DMS79 treated with DMSO at 0.1 percent for 48 hours (cell line): ENCODE measurements around the gene WFDC10A.
"Not testable (repeated sequence)": the region's sequence is repeated elsewhere in the genome, so short reads cannot be mapped to it uniquely, and the experiment has no call there.

Experiments
- DNase-seq: peaks from one replicate; lab custom pipeline; 2025; lab: John Stamatoyannopoulos, UW

The WFDC10A gene

DNA sequence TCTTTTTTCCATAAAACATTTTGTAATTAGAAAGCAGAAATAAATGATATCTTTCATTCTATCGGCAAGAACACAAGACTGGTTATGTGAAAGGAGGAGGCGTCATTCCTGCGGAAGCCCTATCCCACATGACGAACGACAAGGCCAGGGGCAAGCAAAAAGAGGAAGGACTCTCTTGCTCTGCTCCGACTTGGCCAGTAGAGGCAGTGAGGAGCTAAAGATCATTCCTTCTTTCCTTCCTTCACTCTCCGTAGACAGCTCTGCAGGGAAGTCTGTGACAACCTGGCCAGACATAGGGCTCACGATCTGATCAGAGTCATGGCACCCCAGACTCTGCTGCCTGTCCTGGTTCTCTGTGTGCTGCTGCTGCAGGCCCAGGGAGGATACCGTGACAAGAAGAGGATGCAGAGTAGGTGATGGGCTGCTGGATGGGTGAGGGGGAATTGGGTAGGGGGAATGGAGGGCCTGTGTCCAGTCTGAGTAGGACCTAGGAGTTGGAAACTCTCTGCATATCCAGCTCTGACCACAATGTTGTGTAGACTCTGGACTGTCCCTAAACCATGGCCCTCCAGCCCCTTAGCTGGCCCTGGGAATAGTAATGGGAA is at the start of gene WFDC10A:
TSS of gene WFDC10A (plus strand) at position 244 of the 605 bp plus-strand sequence. CDS start at position 319, 75 bp downstream.
- no peak for DNase-seq

DNA sequence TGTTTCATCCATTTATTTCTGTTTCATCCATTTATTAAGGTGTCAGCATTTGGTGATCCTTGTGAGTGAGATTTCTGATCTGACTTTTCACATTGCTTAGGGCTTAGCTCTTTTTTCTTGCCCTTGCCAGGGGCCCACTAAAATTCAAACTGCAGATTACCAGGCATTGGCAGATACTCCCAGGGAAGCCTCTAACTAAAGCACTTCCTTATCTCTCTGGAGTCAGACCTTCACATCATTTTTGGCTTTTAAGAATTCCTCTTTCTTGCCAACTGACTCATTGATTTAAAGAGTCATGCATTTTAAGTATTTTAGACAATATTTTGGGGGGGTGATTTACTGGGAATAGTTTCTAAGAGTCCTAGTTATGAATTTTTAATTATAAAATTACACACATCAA is 47.8 kb upstream of the WFDC10A start:
- DNase-seq: no peak

DNA sequence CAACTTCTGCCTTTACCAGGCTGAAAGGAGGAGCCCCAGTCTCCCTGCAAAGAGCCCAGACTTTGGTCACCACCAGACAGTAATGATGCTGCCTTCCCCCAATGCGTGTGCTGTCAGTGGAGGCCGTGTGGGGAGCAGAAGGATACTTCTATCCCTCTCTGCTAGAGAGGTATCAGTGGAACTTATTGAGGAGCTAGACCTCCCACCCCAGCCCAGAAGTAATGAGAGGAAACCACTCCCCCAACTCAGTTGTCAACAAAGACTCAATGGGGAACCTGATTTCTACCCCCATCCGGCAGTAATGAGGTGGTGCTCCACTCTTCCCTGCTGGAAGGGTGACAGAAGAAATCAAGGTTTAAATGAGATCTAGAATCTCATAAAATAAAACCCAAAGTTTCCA is 46.0 kb upstream of the WFDC10A start:
- DNase-seq: no peak

DNA sequence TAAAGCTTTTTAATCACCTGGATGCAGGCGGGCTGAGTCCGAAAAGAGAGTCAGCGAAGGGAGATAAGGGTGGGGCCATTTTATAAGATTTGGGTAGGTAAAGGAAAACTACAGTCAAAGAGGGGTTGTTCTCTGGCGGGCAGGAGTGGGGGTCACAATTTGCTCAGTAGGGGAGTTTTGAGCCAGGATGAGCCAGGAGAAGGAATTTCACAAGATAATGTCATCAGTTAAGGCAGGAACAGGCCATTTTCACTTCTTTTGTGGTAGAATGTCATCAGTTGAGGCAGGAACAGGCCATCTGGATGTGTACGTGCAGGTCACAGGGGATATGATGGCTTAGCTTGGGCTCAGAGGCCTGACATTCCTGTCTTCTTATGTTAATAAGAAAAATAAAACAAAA is 45.2 kb upstream of the WFDC10A start:
- not testable (repeated sequence) for DNase-seq

DNA sequence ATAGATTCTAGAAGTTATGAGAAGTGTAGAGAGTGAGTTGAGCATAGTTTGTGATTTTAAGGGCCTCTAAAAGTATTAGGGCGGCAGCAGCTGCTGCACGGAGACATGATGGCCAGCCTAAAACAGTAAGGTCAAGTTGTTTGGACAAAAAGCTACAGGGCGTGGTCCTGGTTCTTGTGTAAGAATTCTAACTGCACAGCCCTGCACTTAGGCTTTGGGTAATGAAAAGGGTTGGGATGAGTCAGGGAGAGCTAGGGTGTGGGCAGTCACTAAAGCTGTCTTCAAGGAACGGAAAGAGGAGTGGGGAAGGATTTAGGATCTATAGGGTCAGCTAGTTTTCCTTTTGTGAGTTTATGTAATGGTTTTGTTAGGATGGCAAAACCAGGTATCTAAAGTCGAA is 43.6 kb upstream of the WFDC10A start:
- DNase-seq: not testable (repeated sequence)

DNA sequence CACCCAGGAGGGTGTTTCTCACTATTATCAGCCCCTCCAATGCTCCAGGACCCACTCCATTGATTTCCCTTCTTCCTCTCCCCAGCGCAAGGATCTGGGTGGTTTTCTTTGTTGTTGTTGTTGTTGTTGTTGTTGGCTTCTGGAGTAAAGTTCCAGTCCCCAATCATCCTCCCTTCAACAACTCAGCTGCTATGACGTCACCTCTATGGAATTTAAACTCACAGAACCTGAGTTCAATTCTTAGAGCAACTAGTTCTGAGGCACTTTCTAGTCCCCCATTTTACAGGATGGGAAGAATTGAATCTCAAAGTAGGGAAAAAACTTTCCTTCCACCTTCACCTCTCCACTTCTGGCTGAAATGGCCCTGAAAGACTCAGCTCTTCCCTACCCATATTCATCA is 40.7 kb upstream of the WFDC10A start:
- no peak for DNase-seq

DNA sequence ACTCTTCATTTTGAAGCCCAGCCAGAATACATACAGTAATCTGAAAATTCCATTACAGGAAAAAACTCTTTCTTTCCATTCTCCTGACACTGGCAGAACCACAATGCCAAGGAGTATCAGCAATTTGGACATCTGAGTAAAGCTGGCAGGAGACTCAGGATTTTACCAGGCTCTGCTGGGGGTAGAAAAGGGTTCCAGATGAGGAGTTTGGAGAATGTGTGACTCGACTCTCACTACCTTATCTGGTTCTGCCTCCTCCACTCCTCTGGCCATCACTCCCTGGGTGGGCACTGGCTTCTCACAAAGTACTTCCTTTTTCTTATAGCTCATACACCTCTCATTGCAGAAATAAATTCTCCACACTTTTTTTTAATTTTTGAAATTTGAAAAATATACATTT is 39.8 kb upstream of the WFDC10A start:
- DNase-seq: no peak

DNA sequence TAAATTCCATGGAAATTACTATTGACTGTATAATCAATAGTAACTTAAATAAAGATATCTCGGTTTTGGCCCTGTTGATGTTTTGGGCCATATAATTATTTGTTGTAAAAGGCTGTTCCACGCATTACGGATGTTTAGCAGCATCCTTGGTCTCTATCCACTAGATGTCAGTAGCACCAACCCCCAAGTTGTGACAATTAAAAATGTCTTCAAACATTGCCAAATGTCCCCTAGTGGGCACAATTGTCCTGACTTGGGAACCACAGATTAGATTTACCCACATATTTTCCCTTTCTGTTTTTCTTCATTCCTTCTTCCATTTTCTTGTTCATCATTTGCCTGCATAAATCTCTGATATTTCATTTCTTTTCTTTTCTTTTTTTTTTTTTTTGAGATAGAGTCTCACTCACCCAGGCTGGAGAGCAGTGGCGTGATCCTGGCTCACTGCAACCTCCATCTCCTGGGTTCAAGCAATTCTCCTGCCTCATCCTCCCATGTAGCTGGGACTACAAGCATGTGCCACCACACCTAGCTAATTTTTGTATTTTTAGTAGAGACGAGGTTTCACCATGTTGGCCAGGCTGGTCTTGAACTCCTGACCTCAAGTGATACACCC is 36.9 kb upstream of the WFDC10A start:
- no peak for DNase-seq

DNA sequence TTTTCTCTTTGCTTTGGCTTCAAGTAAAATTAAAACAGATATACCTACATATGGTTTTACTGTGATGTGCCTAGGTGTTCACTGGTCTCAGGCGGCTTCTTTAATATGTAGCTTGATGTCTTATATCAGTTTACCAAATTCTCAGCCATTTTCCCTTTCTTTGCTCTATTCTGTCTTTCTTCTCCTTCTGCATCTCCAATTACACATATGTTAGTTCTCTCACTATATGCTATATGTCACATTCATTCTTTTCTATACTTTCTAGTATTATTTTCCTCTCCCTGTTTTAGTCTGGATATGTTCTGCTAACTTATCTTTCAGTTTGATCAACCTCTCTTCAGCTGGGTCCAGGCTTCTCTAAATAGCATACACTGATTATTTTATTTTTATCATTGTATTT is 36.0 kb upstream of the WFDC10A start:
- DNase-seq: no peak

DNA sequence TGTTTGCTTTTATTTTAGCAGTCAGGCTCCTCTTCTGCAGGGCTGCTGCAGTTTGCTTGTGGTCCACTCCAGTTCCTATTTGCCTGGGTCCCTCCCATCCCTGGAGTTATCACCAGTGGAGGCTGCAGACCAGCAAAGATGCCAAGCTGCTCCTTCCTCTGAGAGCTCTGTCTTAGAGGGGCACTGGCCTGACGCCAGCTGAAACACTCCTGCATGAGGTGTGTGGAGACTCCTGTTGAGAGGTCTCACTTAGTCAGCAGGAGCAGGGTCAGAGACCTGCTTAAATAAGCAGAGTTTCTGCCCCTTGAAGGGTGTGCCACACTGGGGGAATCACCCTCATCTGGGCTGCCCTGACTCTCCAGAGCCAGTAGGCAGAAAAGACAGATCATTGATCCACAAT is 34.3 kb upstream of the WFDC10A start:
- DNase-seq: no peak

DNA sequence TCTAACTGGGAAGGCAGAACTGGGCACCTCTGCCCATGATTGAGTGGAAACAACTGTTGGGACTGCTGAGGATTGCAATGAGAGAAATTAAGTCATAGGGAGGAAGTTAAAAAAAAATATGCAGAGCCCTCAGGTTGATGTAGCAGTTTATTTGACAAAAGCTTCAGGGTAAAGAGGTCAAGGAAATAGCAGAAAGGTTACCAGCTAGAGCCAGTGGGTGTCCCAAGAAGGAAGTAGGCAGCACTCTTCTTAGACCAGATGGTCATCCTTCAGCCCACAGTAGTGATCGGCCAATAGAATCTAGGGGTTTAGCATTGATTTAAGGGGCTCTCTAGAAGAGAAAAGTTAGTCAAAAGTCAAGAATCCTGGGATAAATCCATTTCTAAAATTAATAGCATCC is 21.7 kb upstream of the WFDC10A start:
- no peak for DNase-seq

DNA sequence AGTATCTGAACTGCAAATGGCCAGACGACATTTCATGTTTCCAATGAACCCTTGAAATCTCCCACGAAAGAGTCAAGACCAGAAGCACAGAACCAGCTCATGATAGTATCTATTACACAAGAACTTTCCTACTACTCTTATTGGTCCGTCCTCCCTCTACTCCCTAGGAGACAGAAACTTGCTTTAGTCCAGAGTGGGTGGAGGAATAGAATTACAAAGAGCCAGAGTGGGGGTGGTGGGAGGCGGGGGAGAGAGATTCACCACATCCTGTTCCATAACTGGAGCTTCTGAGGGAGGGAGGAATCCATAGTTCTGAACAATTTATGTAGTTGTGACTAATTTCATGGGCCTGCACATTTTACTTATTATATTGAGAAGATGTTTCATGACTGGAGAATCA is 18.5 kb upstream of the WFDC10A start:
- no peak for DNase-seq

DNA sequence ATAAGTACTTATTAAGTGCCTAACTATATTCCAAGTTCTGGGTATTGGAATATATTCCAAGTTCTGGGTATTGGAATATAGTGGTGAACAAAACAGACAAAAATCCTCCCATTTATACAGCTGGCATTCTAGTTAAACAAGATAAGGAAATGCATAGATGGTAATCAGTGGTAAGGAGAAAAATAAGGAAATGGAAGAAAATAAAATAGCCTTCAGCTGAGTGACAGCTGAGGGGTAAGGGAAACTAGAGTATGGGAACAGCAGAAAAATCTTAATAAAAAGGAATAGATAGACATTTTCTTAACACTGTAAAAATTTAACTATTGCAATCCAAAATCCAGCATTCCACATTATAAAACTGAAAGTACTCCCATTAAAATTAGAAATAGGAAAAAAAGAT is 17.2 kb upstream of the WFDC10A start:
- DNase-seq: no peak

DNA sequence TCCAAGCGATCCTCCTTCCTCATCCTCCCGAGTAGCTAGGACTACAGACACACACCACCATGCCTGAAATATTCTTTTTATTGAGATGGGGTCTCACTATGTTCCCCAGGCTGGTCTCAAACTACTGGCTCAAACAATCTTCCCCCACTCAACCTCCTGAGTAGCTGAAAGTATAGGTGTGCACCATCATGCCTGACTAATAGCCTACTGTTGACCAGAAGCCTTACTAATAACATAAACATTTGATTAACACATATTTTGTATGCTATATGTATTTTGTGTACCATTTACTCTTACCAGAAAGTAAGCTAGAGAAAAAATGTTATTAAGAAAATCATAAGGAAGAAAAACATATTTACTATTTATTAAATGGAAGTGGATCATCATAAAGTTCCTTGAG is 11.9 kb upstream of the WFDC10A start:
- DNase-seq: no peak

DNA sequence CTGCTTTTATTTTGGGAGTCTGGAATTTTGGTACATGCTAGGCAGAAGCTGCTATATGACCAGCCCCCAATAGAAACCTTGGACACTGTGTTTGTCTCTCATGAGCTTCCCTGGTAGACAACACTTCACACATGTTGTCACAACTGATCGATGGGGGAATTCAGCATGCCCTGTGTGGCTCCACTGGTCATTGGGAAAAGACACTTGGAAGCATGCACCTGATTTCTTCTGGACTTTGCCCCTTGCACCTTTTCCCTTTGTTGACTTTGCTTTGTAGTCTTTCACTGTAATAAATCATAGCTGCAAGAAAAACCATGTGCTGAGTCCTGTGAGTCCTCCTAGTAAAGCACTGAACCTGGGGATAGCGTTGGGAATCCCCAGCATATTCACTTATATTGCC is 7.9 kb upstream of the WFDC10A start:
- no peak for DNase-seq

DNA sequence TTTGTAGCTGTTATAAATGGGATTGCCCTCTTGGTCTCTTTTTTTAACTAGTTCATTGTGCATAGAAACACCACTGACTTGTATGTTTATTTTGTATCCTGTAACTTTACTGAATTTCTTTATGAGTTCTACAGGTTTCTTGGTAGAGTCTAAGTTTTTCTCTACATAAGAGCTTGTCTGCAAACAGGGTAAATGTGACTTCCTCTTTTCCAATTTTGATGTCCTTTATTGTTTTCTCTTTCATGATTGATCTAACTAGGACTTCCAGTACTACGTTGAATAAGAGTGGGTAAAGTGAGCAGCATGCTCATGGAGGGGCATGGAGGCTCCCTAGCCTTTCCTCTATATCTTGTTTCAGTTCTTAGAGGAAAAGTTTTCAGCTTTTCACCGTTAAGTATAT is 3.0 kb upstream of the WFDC10A start:
- no peak for DNase-seq

DNA sequence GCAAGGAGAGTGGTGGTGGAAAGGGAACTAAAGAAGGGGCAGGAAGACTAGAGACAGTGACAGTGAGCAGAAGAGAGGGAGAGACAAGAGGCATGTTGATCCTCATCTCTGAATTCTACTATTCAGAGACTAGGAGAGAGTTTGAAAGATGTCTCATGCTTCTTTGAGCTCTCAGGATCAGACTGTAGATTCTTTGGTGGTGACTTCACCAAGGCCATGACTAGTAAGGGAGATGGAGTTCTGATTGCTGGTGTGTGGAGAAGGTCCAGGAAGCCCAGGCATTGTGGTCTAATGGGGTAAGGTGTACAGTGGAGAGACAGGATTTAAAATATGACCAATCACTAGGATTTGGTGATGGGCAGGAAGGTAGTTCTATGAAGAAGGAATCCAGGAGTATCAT is 832 bp downstream of the WFDC10A start:
- DNase-seq: no peak

DNA sequence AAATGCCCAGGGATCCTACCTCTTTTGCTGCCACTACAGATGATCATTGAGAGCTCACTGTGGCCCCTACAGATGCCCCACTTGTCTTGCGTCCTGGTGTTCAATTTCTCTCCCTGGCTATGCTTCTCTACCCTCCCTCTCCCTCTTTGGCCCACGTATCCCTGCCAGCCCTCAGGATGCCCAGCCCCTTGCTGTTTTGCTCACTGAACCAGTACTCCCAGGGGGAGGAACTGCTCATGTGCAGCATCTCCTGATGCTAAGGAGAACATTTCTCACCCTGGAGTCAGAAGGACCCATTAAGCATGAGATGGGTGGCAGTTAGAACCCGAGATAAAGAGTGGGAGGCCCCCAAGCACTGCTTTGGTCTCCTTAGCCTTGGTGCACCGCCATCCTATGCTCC is 1.6 kb downstream of the WFDC10A start, which contains the start of gene WFDC9:
TSS of gene WFDC9 (minus strand) at position 101 of the 400 bp plus-strand sequence. CDS start 21,103 bp downstream, outside the sequence.
- no peak for DNase-seq

DNA sequence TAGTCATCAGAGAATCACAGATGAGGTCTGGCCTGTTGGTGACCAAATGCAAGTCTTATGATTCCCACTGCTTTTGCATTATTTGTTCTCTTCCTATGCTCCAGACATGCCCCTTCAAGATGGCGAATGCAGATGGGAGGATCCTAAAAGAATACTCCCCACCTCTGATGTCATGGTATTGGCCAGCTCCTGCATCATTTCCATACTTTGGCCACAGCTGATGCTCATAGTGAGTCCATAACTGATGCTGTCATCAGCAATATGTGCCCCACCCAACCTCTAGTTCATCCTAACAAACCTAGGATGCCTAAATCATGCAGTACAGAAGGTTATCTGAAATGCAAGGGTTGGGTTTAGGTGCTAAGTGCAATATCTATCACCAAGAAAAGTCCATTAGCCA is 7.0 kb downstream of the WFDC10A start:
- DNase-seq: no peak

DNA sequence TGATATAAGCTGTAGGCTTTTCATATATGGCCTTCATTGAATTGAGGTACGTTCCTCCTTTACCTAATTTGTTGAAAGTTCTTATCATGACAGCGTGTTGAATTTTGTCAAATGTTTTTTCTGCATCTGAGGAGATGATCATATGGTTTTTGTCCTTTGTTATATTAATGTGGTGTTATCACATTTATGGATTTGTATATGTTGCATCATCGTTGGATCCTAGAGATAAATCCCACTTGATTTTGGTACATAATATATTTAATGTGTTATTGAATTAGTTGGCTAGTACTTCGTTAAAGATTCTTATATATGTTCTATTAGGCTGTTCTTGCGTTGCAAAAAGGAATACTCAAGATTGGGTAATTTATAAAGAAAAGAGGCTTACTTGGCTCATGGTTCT is 10.1 kb downstream of the WFDC10A start:
- no peak for DNase-seq

DNA sequence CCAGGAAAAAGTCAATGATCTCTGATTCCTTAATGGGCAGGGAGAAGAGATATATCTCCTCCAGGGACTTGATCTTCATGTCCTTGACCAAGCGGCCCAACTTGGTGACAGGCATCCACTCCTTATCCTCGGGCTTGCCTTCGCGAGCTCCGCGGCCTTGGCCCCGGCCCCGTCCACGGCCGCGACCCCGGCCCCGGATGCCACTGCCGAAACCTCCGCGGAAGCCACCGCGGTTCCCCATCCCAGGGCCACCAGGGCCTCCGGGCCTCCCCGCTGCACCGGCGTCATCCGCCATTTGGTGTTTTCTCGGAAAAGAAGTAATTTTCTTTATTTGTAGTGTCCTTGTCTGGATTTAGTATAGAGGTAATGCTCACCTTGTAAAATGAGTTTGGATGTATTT is 11.5 kb downstream of the WFDC10A start:
- DNase-seq: not testable (repeated sequence)

DNA sequence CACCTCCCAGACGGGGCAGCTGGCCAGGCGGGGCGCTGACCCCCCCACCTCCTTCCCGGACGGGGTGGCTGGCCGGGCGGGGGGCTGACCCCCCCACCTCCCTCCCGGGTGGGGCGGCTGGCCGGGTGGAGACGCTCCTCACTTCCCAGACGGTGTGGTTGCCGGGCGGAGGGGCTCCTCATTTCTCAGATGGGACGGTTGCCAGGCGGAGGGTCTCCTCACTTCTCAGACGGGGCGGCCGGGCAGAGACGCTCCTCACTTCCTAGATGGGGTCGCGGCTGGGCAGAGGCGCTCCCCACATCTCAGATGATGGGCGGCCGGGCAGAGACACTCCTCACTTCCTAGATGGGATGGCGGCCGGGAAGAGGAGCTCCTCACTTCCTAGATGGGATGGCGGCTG is 16.3 kb downstream of the WFDC10A start:
- DNase-seq: not testable (repeated sequence)

DNA sequence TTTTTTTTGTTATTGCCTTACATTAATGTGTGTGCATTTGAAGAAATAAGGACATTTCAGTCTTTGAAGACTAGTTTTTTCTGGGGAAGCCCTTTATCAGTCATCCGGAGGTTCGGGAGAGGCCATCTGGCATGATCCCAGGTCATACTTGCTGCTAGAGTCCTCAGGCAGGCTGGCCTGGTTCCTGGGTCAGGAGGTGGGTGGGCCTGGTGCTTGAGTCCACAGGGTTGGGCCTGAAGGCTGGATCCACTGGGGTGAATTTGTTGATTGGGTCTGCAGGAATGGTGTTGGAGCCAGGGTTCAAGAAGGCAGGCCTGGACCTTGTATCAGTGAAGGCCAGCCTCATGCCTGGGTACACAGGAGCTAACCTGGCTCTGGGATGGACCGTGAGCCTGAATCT is 17.3 kb downstream of the WFDC10A start:
- no peak for DNase-seq

DNA sequence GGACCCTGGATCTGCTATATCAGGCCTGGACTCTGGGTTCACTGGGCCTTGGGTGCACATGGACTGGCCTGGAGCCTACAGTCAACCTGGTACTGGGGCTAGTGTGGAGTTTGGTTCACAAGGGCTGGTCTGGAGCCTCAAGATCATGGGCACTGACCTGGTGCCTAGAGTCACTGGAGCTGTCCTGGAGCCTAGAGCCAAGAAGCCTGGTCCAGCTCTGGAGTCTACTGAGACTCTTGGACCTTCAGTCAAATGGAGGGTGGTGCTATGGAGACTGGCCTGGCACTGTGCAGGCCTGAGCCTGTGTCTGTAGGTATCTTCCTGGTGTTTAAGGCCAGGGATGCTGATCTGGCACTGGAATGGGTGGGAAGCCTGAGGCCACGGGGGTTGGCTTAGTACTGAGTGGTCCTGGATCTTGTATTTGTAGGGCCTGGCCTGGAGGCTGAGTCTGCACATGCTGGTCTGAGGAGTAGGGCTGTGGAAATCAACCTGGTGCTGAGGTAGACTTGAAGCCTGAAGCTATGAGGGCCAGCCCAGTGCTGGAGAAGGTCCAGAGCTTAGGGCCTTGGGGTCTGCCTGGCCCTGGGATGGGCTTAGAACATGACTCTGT is 18.0 kb downstream of the WFDC10A start:
- no peak for DNase-seq
